Measurements from ENCODE around the gene MT1X. TPM values are rescaled to one million over a fixed set of nuclear protein-coding genes. Genes with fewer than 3 reads are reported as not detected.

MT1X gene
- total and polyA plus RNA-seq, 2 experiments from 2014 or later, result 293 to 942 TPM

- peaks cover 4% of the 10 kb centered on the region; the same call in 1 of the 2 replicates for H3F3A ChIP-seq (replicated peaks; ENCODE audit: low read depth)
- H3K36me3 ChIP-seq (ENCODE audit: insufficient read depth), result no peaks in the 10 kb centered on the region
- H3K4me2 ChIP-seq, result peak overlapping the region; percentile 92
- DNase-seq (ENCODE audit: low spot score), result peak; percentile 65
- H3K79me2 ChIP-seq (replicated peaks; ENCODE audit: insufficient read depth), result no peaks in the 10 kb centered on the region; the same call in 1 of the 2 replicates
- H3K9me2 ChIP-seq (ENCODE audit: insufficient read depth), result no peaks in the 10 kb centered on the region
- peaks cover 40% of the 10 kb centered on the region for H3K36me3 Mint-ChIP-seq (ENCODE audit: low read depth)
- peaks cover 100% of the 10 kb centered on the region for H3K27me3 ChIP-seq (ENCODE audit: insufficient read depth)
- peaks cover 97% of the 10 kb centered on the region for H3K27me3 Mint-ChIP-seq (ENCODE audit: insufficient read depth, low read depth, poor library complexity)
- H3K9me3 Mint-ChIP-seq, result no peaks in the 10 kb centered on the region
- peak overlapping the region; percentile 73 for H3K4me3 Mint-ChIP-seq
- H4K20me1 ChIP-seq (replicated peaks; ENCODE audit: insufficient read depth), result no peaks in the 10 kb centered on the region
- peak overlapping the region; percentile 69 for H3K4me3 ChIP-seq
- H3K27ac Mint-ChIP-seq, result no peak overlapping the region
- TF ChIP-seq REST (IDR thresholded peaks at IDR 0.05; ENCODE audit: unreplicated experiment) (no peak), POLR2AphosphoS5 (IDR thresholded peaks at IDR 0.05; ENCODE audit: low read depth) (peak; percentile 40), EZH2phosphoT487 (IDR thresholded peaks at IDR 0.05; ENCODE audit: unreplicated experiment) (no peak), JUNB (IDR thresholded peaks at IDR 0.05; ENCODE audit: unreplicated experiment) (no peak), NANOG (IDR thresholded peaks at IDR 0.05; ENCODE audit: borderline replicate concordance) (no peak), ETS1 (IDR thresholded peaks at IDR 0.05) (peak; percentile 43), ZNF462 (CRISPR knock-in tag; IDR thresholded peaks at IDR 0.05) (no peak), EZH2 (IDR thresholded peaks at IDR 0.05; ENCODE audit: low read depth, unreplicated experiment) (peak; percentile 28), ZNF114 (CRISPR knock-in tag; IDR thresholded peaks at IDR 0.05) (no peak), STAT1 (IDR thresholded peaks at IDR 0.05; ENCODE audit: unreplicated experiment) (no peak), CREB1 (CRISPR knock-in tag; IDR thresholded peaks at IDR 0.05; ENCODE audit: low read depth) (no peak), CTCF (conservative IDR thresholded peaks at IDR 0.05; ENCODE audit: low read depth in 2 of 2) (no peak), ZNF331 (CRISPR knock-in tag; IDR thresholded peaks at IDR 0.05; ENCODE audit: low read depth) (no peak)
- peak overlapping the region; percentile 90 for H2AFZ ChIP-seq
- H3K27ac ChIP-seq (ENCODE audit: low read depth), result no peak overlapping the region
- H3K4me1 Mint-ChIP-seq, result peaks cover 29% of the 10 kb centered on the region
- H3K4me1 ChIP-seq (ENCODE audit: insufficient read depth), result peaks cover 33% of the 10 kb centered on the region
- peak; percentile 15 for ATAC-seq
These were observed 19.6 kb upstream of the MT1X start for GRCh38 chr16:56662357-56663354.
